Trophoblast cell (in vitro differentiated cells and primary cell): Measurements from ENCODE around the gene LZTFL1.
"Not testable (repeated sequence)": the region's sequence is repeated elsewhere in the genome, so short reads cannot be mapped to it uniquely, and the experiment has no call there.

Experiments used
- DNase-seq, 2 donors: peaks; one replicate each; pipeline ENCODE4 v3.0.0-alpha.2; 2016
- H2AFZ ChIP-seq: 2 replicates; pipeline ENCODE4 v1.6.1; 2013; ENCODE audit warnings: low read length, moderate library complexity, mild to moderate bottlenecking; ENCODE audit not compliant: insufficient read depth, poor library complexity
- H2AK5ac ChIP-seq: 2 replicates; pipeline ENCODE4 v1.6.1; 2013; ENCODE audit warnings: mild to moderate bottlenecking, low read length
- H2BK120ac ChIP-seq: 2 replicates; pipeline ENCODE4 v1.6.1; 2013; ENCODE audit warnings: low read length, mild to moderate bottlenecking, moderate library complexity; ENCODE audit not compliant: insufficient read depth, poor library complexity
- H2BK12ac ChIP-seq: 2 replicates; pipeline ENCODE4 v1.6.1; 2013; ENCODE audit warnings: mild to moderate bottlenecking, low read length, moderate library complexity
- H2BK5ac ChIP-seq: 2 replicates; pipeline ENCODE4 v1.6.1; 2013; ENCODE audit warnings: low read length, low read depth, moderate library complexity, mild to moderate bottlenecking; ENCODE audit not compliant: poor library complexity
- H3K14ac ChIP-seq: 2 replicates; pipeline ENCODE4 v1.6.1; 2013; ENCODE audit warnings: mild to moderate bottlenecking, low read length
- H3K18ac ChIP-seq: 2 replicates; pipeline ENCODE4 v1.6.1; 2013; ENCODE audit warnings: mild to moderate bottlenecking, low read length
- H3K23ac ChIP-seq: 2 replicates; pipeline ENCODE4 v1.6.1; 2013; ENCODE audit warnings: low read length
- H3K27ac ChIP-seq: 2 replicates; pipeline ENCODE4 v1.5.1; 2013; ENCODE audit warnings: low read depth, mild to moderate bottlenecking, inconsistent platforms, low read length, moderate library complexity
- H3K27me3 ChIP-seq: 2 replicates; pipeline ENCODE4 v1.6.1; 2013; ENCODE audit warnings: inconsistent platforms, mild to moderate bottlenecking, low read length, moderate library complexity; ENCODE audit not compliant: insufficient read depth
- H3K36me3 ChIP-seq, 2 experiments: 1 replicate in 1 of 2; 2 replicates in 1 of 2; pipeline ENCODE4 v1.6.1; 2013; ENCODE audit warnings: low read length in 2 of 2, mild to moderate bottlenecking in 2 of 2, moderate library complexity in 1 of 2; ENCODE audit not compliant: insufficient read depth in 2 of 2, control insufficient read depth in 1 of 2
- H3K4ac ChIP-seq: 2 replicates; pipeline ENCODE4 v1.6.1; 2013; ENCODE audit warnings: low read depth, mild to moderate bottlenecking, low read length, moderate library complexity
- H3K4me1 ChIP-seq, 2 experiments: 1 replicate in 1 of 2; 2 replicates in 1 of 2; pipeline ENCODE4 v1.6.1; 2013; ENCODE audit warnings: low read length in 2 of 2, mild to moderate bottlenecking in 2 of 2, moderate library complexity in 1 of 2; ENCODE audit not compliant: insufficient read depth in 2 of 2, control insufficient read depth in 1 of 2
- H3K4me2 ChIP-seq: 2 replicates; pipeline ENCODE4 v1.6.1; 2013; ENCODE audit warnings: inconsistent platforms, mild to moderate bottlenecking, low read length, moderate library complexity
- H3K4me3 ChIP-seq: 2 replicates; pipeline ENCODE4 v1.5.1; 2013; ENCODE audit warnings: mild to moderate bottlenecking, low read depth, low read length, inconsistent platforms
- H3K79me1 ChIP-seq: one replicate; pipeline ENCODE4 v1.6.1; 2013; ENCODE audit warnings: low read length
- H3K79me2 ChIP-seq: 2 replicates; pipeline ENCODE4 v1.6.1; 2013; ENCODE audit warnings: low read length, mild to moderate bottlenecking; ENCODE audit not compliant: control insufficient read depth, insufficient read depth, poor library complexity
- H3K9ac ChIP-seq: 2 replicates; pipeline ENCODE4 v1.6.1; 2013; ENCODE audit warnings: mild to moderate bottlenecking, low read length
- H3K9me3 ChIP-seq: 2 replicates; pipeline ENCODE4 v1.6.1; 2013; ENCODE audit warnings: low read depth, mild to moderate bottlenecking, control low read depth, inconsistent platforms, low read length; ENCODE audit not compliant: insufficient read depth
- H4K12ac ChIP-seq: 2 replicates; pipeline ENCODE4 v1.6.1; 2013; ENCODE audit warnings: low read depth, mild to moderate bottlenecking, low read length, moderate library complexity
- H4K8ac ChIP-seq: 2 replicates; pipeline ENCODE4 v1.6.1; 2013; ENCODE audit warnings: low read depth, mild to moderate bottlenecking, low read length, moderate library complexity
- H4K91ac ChIP-seq: one replicate; pipeline ENCODE4 v1.6.1; 2013; ENCODE audit warnings: low read depth, mild to moderate bottlenecking, low read length, moderate library complexity
- WGBS: extraction: QIAGEN DNeasy Blood & Tissue Kit; methylation state at CpG from one replicate; pipeline ENCODE4 v1.1.7; 2013; ENCODE audit warnings: missing lambda C conversion rate; ENCODE audit not compliant: insufficient read length, insufficient coverage; ENCODE audit errors: extremely low coverage; 5-methylcytosine and 5-hydroxymethylcytosine counted together

The LZTFL1 gene

DNA sequence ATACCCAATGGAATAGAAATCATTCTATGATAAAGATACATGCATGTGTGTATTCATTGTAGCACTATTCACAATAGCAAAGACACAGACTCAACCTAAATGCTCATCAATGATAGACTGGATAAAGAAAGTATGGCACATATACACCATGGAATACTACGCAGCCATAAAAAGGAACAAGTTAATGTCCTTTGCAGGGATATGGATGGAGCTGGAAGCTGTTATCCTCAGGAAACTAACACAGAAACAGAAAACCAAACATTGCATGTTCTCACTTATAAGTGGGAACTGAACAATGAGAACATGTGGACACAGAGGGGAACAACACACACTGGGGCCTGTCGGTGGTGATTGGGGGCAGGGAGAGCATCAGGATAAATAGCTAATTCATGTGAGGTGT is 15.1 kb upstream of the LZTFL1 start:
- H3K9me3 ChIP-seq, H3K79me1 ChIP-seq, H3K18ac ChIP-seq, H3K36me3 ChIP-seq, H3K14ac ChIP-seq, H2BK12ac ChIP-seq, DNase-seq, H2BK120ac ChIP-seq, H3K27ac ChIP-seq, H3K79me2 ChIP-seq, H4K12ac ChIP-seq, H3K4me2 ChIP-seq, H2BK5ac ChIP-seq, H2AFZ ChIP-seq, H3K4ac ChIP-seq, H4K91ac ChIP-seq, H3K23ac ChIP-seq, H3K4me1 ChIP-seq, H3K4me3 ChIP-seq, H2AK5ac ChIP-seq, H3K27me3 ChIP-seq, H3K9ac ChIP-seq, H4K8ac ChIP-seq: not testable (repeated sequence)
- no CpG with 5 or more reads among the region's 2 CpGs for WGBS

DNA sequence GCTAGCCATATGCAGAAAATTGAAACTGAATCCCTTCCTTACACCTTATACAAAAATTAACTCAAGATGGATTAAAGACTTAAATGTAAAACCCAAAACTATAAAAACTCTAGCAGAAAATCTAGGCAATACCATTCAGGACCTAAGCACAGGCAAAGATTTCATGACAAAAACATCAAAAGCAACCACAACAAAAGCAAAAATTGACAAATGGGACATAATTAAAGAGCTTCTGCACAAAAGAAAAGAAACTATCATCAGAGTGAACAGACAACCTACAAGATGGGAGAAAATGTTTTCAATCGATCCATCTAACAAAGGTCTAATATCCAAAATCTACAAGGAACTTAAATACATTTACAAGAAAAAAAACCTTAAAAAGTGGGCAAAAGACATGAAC is 14.4 kb upstream of the LZTFL1 start:
- not testable (repeated sequence) for H4K12ac ChIP-seq

DNA sequence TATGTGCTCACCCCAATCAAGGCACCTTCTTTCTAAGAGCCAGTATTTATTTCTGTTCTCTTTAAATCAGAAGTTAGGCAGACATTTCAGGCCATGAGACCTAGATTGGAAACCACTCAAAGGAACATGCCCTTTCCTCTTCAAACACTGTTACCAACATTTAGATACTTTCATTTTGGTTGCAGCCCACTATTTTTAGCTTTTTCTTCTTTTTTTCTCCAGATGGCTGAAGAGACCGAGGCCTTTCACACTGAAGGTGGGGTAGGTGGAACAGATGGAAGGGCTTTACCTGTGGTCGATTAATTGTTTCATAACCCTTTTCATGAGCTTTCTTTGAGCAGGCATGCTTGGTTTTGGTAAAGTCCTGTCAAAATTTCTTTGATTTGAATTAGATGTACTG is 10.9 kb upstream of the LZTFL1 start:
- H2BK5ac ChIP-seq = no peak overlapping the region
- H3K79me2 ChIP-seq = no peaks in the 10 kb centered on the region
- H3K36me3 ChIP-seq = no peaks in the 10 kb centered on the region
- WGBS = no CpG with 5 or more reads among the region's 2 CpGs
- no peak overlapping the region for H3K14ac ChIP-seq
- no peak overlapping the region for H2AK5ac ChIP-seq
- no peak overlapping the region for H2BK12ac ChIP-seq
- no peak overlapping the region for H4K91ac ChIP-seq
- H3K18ac ChIP-seq = no peak overlapping the region
- DNase-seq = no peak
- H3K9ac ChIP-seq = no peak overlapping the region
- no peaks in the 10 kb centered on the region for H3K4me1 ChIP-seq
- no peak overlapping the region for H3K27ac ChIP-seq
- no peak overlapping the region for H3K4ac ChIP-seq
- no peak overlapping the region for H2AFZ ChIP-seq
- H3K79me1 ChIP-seq = no peaks in the 10 kb centered on the region
- H4K12ac ChIP-seq = no peak overlapping the region
- no peak overlapping the region for H4K8ac ChIP-seq
- H3K4me2 ChIP-seq = no peak overlapping the region
- H3K23ac ChIP-seq = no peak overlapping the region
- H3K27me3 ChIP-seq = no peaks in the 10 kb centered on the region
- H3K9me3 ChIP-seq = no peaks in the 10 kb centered on the region
- H2BK120ac ChIP-seq = no peak overlapping the region
- no peak overlapping the region for H3K4me3 ChIP-seq

More for the DNA sequence above, 14.4 kb upstream of the LZTFL1 start:
- H3K9ac ChIP-seq, DNase-seq, H3K36me3 ChIP-seq, H3K4me1 ChIP-seq, H3K27ac ChIP-seq, H2AK5ac ChIP-seq, H3K4ac ChIP-seq, H4K91ac ChIP-seq, H4K8ac ChIP-seq, H2BK12ac ChIP-seq, H3K9me3 ChIP-seq, H3K79me2 ChIP-seq, H3K23ac ChIP-seq, H3K27me3 ChIP-seq, H3K14ac ChIP-seq, H2AFZ ChIP-seq, H3K18ac ChIP-seq, H3K79me1 ChIP-seq, H2BK120ac ChIP-seq, H3K4me3 ChIP-seq, H3K4me2 ChIP-seq, H2BK5ac ChIP-seq: not testable (repeated sequence)
- no CpG with 5 or more reads among the region's 1 CpG for WGBS

DNA sequence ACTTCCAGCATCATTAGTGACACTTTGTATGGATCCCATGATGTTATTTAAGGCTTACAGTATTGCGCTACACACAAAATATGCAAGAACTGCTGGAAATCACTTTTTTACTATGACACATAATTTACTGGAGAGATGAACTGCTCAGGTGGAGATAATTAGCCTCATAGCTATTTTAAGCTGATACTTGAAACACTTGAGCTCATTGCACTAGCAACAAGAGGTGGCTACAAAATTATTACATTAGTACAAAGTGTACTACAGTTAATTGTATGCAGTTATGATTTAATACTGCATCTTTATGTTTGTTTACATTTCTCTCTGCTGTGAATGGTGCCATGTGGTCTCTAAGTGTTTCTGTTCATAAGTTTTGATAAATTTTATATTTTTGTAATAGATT is 6.5 kb upstream of the LZTFL1 start:
- Histone ChIP-seq H3K79me2 (no peaks in the 10 kb centered on the region), H2AFZ (no peak overlapping the region), H3K9ac (no peak overlapping the region), H3K79me1 (no peaks in the 10 kb centered on the region), H3K4me1 (no peaks in the 10 kb centered on the region), H2BK12ac (no peak overlapping the region), H2BK5ac (no peak overlapping the region), H2BK120ac (no peak overlapping the region), H2AK5ac (no peak overlapping the region), H4K91ac (no peak overlapping the region), H3K4me2 (no peak overlapping the region), H3K4ac (no peak overlapping the region), H3K4me3 (no peak overlapping the region), H4K8ac (no peak overlapping the region), H3K18ac (no peak overlapping the region), H4K12ac (no peak overlapping the region), H3K36me3 (no peaks in the 10 kb centered on the region), H3K23ac (no peak overlapping the region), H3K27ac (no peak overlapping the region), H3K27me3 (no peaks in the 10 kb centered on the region), H3K14ac (no peak overlapping the region), H3K9me3 (no peaks in the 10 kb centered on the region)
- no peak for DNase-seq
- WGBS = no CpG with 5 or more reads among the region's 1 CpG
